ENCODE measurements around the gene PDAP1. TPM values are rescaled to one million over a fixed set of nuclear protein-coding genes. Genes with fewer than 3 reads are reported as not detected.

Gene PDAP1
- total RNA-seq, 1 donor from 2014 or later = 105 TPM

GRCh38 chr7:99372275-99373090, 35.9 kb downstream of the PDAP1 start:
- TF ChIP-seq CTCF (IDR thresholded peaks at IDR 0.05) = no peak
- intact Hi-C loops (cut with micrococcal nuclease) = loop anchor here (5.0 to 10.0 kb wide), 2 partner anchors 45 to 182 kb away; partner anchors contain the start of genes ARPC1A, FAM200A and ZNF655
- no peaks in the 10 kb centered on the region for H3K27me3 Mint-ChIP-seq
- no peak overlapping the region for H3K27ac Mint-ChIP-seq
- DNase-seq (no peak), ATAC-seq (ENCODE audit: low read depth) (no peak)
- H3K4me1 Mint-ChIP-seq = peaks cover 20% of the 10 kb centered on the region
- H3K9me3 Mint-ChIP-seq = no peaks in the 10 kb centered on the region
- H3K36me3 Mint-ChIP-seq (ENCODE audit: low read depth) = peaks cover 7% of the 10 kb centered on the region
- POLR2A ChIA-PET = interaction anchor here (0.6 to 1.6 kb wide), 6 partner anchors 8 to 1170 kb away, joined by 3 to 8 read pairs (median 3); partner anchors contain the start of gene BUD31
- CTCF ChIA-PET = interaction anchor here (0.7 to 2.3 kb wide), 2 partner anchors 15 to 36 kb away, joined by 3 to 6 read pairs; partner anchors contain the start of genes BUD31 and PDAP1
- H3K4me3 Mint-ChIP-seq = peak overlapping the region; percentile 80

- Mint-ChIP-seq H3K36me3 (ENCODE audit: low read depth) (peaks cover 8% of the 10 kb centered on the region), H3K4me3 (no peak overlapping the region), H3K9me3 (no peaks in the 10 kb centered on the region), H3K4me1 (peaks cover 13% of the 10 kb centered on the region), H3K27ac (no peak overlapping the region), H3K27me3 (no peaks in the 10 kb centered on the region)
- no peak for DNase-seq
- no peak for ATAC-seq (ENCODE audit: low read depth)
- TF ChIP-seq CTCF (IDR thresholded peaks at IDR 0.05) = no peak
- ChIA-PET POLR2A (interaction anchor here (0.7 to 1.6 kb wide), 3 partner anchors 9 to 1169 kb away, joined by 3 to 4 read pairs (median 3); no protein-coding TSS in a partner anchor), CTCF (no interaction called here)
- intact Hi-C loops (cut with micrococcal nuclease) = loop anchor here (5.0 to 10.0 kb wide), 2 partner anchors 44 to 183 kb away; partner anchors contain the start of genes ARPC1A, FAM200A and ZNF655
Observed at GRCh38 chr7:99371376-99371920, 36.9 kb downstream of the PDAP1 start.

GRCh38 chr7:99369767-99370391, 38.5 kb downstream of the PDAP1 start:
- no peak for TF ChIP-seq CTCF (IDR thresholded peaks at IDR 0.05)
- intact Hi-C loops (cut with micrococcal nuclease) = loop anchor here (5.0 to 10.0 kb wide), 3 partner anchors 43 to 247 kb away; partner anchors contain the start of genes ARPC1A, FAM200A, ZNF655 and ZSCAN25
- no peak for DNase-seq
- no peaks in the 10 kb centered on the region for H3K9me3 Mint-ChIP-seq
- no peak overlapping the region for H3K4me3 Mint-ChIP-seq
- no peak for ATAC-seq (ENCODE audit: low read depth)
- peaks cover 7% of the 10 kb centered on the region for H3K4me1 Mint-ChIP-seq
- ChIA-PET POLR2A (interaction anchor here (0.7 to 2.4 kb wide), 4 partner anchors 10 to 137 kb away, joined by 3 to 14 read pairs (median 8); partner anchors contain the start of genes BUD31 and PDAP1), CTCF (interaction anchor here (0.6 kb wide), 1 partner anchor 16 kb away, joined by 5 read pairs; no protein-coding TSS in a partner anchor)
- no peaks in the 10 kb centered on the region for H3K27me3 Mint-ChIP-seq
- no peak overlapping the region for H3K27ac Mint-ChIP-seq
- peaks cover 19% of the 10 kb centered on the region for H3K36me3 Mint-ChIP-seq (ENCODE audit: low read depth)

GRCh38 chr7:99368750-99369389, 39.5 kb downstream of the PDAP1 start:
- Mint-ChIP-seq H3K36me3 (ENCODE audit: low read depth) (peaks cover 29% of the 10 kb centered on the region), H3K9me3 (no peaks in the 10 kb centered on the region), H3K4me1 (peaks cover 7% of the 10 kb centered on the region), H3K27ac (no peak overlapping the region), H3K4me3 (no peak overlapping the region), H3K27me3 (no peaks in the 10 kb centered on the region)
- intact Hi-C loops (cut with micrococcal nuclease) = loop anchor here (5.0 kb wide), 1 partner anchor 248 kb away; the partner anchor contains the start of gene ZSCAN25
- TF ChIP-seq CTCF (IDR thresholded peaks at IDR 0.05) = no peak
- CTCF ChIA-PET = no interaction called here
- POLR2A ChIA-PET = interaction anchor here (0.7 to 2.4 kb wide), 3 partner anchors 11 to 621 kb away, joined by 3 to 14 read pairs (median 10); partner anchors contain the start of genes BUD31 and PDAP1
- ATAC-seq (ENCODE audit: low read depth) (no peak), DNase-seq (no peak)
